HL-60/S4 treated with phorbol 12-myristate 13-acetate at 8.2 ng/mL for 4 days and 3 days (cell line): ENCODE measurements around the gene RFX3.

ENCODE experiments used
- in situ Hi-C: fragments of 300-500 bp; cut with MboI; formaldehyde crosslinking; loops from 2 replicates; pipeline ENCODE4 v1.15.0; 2022; ENCODE audit warnings: low sequenced_read_pairs

RFX3 gene

DNA sequence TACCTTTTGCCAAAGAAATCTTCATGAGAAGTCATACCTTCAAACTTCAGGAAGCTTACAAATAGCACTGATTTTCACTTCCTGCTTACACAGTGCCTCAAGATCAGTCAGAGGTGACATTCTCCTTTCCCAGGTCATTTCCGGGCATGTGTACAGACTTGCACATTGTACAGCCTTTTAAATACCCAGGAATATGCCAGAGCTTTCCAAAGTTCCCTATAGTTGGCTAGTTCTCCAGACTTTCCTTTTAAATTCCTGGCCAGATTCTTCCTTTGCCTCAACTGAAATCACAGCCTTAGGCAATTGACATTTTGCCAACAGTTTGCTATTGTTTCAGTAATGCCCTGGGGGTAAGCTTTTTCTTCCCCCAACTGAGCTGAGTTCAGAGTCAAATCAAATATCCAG lies 47.2 kb downstream of the RFX3 start:
- in situ Hi-C loops = no loop called here

DNA sequence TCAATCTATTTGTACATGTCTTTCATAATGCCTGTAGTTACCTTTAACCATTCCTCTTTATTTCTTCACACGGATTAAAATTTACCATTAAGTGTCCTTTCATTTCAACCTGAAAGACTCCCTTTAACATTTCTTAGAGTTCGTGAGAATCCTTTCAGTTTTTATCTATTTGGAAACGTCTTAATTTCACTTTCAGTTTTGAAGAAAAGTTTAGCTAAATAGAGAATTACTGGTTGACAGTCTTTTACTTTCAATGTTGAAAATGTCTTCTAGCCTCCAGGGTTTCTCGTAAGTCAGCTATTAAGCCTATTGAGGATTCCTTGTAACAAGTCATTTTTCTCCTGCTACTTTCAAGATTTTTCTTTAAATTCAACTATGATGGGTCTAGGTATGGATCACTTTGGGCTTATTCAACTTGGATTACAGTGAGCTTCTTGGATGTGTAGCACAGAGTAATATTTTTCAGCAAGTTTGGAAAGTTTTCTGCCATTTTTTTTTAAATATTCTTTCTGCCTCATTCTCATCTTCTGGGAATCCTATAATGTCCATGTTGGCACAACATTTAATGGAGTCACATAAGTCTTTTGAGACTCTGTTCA lies 48.5 kb downstream of the RFX3 start:
- in situ Hi-C loops = no loop called here

DNA sequence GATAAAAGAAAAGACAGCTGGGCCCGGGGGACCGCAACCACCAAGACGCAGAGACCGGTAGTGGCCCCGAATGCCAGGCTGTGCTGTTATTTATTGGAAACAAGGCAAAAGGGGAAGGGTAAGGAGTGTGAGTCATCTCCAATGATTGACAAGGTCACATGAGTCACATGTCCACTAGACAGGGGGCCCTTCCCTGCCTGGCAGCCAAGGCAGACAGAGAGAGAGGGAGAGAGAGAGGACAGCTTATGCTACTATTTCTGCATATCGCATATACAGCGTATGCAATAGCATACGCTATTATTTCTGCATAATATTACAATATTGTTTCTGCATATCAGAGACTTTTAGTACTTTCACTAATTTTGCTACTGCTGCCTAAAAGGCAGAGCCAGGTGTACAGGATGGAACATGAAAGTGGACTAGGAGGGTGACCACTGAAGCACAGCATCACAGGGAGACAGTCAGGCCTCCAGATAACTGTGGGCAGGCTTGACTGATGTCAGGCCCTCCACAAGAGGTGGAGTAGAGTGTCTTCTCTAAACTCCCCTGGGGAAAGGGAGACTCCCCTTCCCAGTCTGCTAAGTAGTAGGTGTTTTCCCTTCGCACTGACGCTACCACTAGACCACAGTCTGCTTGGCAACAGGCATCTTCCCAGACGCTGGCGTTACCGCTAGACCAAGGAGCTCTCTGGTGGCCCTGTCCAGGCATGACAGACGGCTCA lies 50.3 kb downstream of the RFX3 start:
- in situ Hi-C loops = no loop called here

GRCh38 chr9:3474821-3475220 lies 51.0 kb downstream of the RFX3 start:
- in situ Hi-C loops = no loop called here

DNA sequence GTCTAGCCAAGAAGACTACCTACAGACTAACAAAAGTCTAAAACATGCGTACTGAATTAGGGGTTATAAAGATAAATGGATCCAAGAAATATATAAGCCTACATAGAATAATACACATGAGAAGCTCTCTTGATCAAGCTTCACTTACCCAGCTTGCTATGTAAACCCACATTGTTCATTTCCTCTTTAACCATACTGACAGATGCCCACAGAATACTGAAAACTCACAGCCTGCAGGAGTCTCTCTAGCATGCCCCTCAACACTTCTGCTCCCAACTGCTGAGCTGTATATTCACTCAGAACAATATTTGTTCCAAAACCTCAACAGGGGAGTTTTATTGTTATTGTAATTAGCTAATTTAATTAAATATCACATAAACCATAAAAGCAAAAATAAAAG lies 52.4 kb downstream of the RFX3 start:
- in situ Hi-C loops = no loop called here

DNA sequence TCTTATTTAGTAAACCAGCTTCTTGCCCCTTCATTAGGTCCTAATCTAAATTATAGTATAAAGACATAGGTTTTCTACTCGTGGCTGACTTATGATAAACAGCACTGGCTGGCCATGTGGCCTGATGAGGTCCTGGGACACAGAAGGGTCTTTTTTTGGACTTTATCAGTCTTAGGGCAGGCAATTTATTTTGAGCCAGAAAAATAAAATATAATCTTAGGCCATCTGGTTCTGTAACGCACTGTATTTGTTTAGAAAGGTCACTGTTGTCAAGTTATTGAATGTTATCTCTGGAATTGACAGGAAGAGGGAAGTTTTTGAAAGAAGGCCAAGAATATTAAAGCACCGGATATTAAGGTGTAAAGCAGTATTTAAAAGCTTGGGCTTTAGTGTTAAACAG lies 53.9 kb downstream of the RFX3 start:
- in situ Hi-C loops = no loop called here

- in situ Hi-C loops = no loop called here
Observed at GRCh38 chr9:3468421-3469205, 57.2 kb downstream of the RFX3 start.

DNA sequence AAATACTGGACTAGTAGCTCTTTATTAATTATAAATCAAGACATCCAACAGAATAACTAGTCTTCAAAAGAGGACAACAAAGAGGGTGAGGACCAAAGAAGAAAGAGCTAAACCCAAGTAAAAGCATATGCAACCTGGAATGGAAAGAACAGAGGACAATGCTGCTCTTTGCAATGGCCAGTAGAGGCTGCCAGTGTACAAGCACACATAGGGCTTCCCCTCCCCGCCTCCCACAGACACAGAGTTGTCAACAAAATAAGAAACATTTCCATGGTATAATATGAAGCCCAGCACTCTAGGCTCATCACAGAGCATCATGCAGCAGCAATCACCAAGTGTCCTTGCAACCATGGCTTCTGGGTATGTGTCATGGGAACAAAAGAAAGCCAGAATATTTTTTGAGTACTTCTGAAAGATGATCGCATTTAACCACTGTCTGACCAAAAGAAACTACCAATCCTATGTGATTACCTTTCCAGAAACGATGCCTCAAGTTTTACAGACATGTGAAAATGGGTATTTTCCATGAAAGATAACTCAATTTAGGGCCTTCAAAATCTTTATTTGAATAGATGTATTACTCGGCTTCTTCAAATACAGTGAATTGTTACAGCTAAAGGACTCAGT lies 58.1 kb downstream of the RFX3 start:
- in situ Hi-C loops = no loop called here

DNA sequence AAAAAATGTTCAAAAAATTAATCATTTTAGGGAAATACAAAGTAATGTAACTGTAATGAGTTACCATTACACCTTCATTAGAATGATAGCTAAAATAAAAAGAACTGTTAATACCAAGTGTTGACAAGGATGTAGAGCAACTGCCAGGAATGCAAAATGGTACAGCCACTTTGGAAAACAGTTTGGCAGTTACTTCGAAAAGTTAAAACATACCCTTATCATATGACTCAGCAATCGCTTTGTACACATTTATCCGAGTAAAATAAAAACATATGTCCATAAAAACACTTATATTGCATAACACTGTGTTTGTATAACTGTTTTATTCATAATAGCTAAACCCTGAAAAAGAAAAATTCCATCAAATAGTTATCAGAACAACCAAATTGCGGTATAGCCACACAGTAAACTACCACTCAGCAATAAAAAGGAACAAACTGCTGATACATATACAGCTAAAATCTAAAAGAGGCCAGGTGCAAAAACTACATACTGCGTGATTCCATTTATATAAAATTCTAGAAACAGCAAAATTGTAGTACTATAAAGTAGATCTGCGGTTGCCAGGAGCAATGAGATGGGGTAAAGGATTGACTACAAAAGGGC lies 61.7 kb downstream of the RFX3 start:
- in situ Hi-C loops = no loop called here

GRCh38 chr9:3458806-3459475 lies 66.9 kb downstream of the RFX3 start:
- in situ Hi-C loops = no loop called here

DNA sequence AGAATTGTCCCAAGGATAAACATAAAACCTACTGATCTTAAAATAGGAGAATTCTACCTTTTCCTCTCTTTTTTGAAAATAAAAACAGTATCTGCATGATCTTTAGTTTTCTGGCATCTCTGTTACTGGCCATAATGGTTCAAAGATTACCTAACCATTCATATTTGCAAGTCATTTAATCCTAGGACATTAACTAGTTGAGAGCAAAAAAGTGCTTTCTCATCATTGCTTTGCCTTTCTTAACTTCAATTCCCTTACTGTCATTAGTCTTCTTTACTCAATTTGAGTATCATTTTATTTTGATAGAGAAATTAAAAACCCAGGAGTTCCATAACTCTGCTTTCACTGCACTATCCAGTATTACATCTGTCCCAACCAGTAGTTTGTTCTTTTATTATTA lies 68.6 kb downstream of the RFX3 start:
- in situ Hi-C loops = no loop called here

DNA sequence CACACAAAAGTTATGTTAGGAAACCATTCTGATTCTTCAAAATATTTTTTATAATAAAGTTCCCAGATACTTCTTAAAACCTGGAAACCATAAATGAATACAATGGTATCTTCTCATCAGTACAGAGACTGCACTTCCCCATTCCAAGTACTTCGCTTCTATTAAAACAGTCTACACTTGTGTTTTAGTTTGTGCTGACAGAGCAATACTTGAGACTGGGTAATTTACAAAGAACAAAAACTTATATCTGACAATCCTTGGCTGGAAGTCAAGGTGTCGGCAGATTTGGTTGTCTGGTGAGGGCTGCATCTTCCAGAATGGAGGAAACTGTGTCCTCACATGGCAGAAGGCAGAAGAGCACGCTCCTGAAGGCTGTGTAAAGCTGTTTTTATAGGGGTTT lies 70.1 kb downstream of the RFX3 start:
- in situ Hi-C loops = no loop called here

- in situ Hi-C loops = no loop called here
Observed at GRCh38 chr9:3455094-3455493, 70.7 kb downstream of the RFX3 start.

DNA sequence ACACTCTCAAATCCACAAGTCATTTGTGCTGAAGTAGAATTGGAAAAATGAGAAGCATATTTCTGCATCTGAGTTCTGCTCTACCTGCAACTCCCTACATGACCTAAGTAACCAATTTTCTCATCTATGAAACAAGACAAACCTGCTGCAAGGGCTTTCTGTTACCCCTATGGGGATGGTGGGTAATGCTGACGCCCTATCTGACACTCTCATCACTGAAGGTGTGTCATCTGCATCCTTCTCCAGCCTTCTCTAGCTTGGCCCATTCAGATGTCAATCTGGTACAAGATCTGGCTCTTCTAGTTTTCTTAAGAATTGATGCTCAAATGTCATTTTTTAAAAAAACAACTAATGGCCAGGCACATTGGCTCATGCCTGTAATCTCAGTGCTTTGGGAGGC lies 73.8 kb downstream of the RFX3 start:
- in situ Hi-C loops = no loop called here

GRCh38 chr9:3447788-3448187 lies 78.0 kb downstream of the RFX3 start:
- in situ Hi-C loops = loop anchor here (25.0 kb wide), 1 partner anchor 210 kb away; no protein-coding TSS in a partner anchor

DNA sequence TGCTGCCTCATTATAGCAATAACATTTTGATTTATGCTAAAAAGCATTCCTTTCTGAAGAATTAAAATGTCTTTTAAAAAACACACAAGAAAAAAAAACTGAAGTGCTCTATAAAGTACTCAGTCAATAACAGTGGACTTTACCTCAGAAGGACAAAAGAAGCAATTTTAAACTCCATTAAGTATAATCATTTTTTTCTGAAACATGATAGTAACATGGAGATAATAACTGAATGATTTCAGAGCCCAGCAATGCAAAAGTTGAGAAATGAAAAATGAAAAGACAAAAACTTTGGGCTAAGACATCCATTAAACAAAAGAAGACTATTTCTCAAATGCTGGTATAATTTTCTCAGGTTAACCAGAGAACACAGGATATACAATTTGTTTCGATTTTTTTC lies 78.7 kb downstream of the RFX3 start:
- in situ Hi-C loops = loop anchor here (25.0 kb wide), 1 partner anchor 210 kb away; no protein-coding TSS in a partner anchor

DNA sequence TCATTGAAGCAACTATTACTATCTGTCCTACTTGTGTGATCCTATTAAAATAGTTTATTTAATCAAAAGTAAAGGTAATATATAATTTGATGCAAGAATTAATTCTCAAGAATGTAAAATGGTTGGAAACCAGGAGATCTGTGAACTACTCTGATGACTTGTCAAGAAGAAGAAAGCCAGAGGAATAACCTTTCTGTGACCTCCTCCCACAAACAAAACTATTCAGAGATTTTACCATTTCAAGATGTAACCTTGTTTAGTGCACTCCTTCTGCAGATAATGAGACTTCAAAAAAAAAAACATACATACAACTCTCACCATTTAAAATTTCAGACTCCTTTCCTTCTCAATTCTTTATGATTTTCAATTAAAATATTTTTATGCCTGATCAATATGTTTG lies 79.5 kb downstream of the RFX3 start:
- in situ Hi-C loops = loop anchor here (25.0 kb wide), 1 partner anchor 209 kb away; no protein-coding TSS in a partner anchor

DNA sequence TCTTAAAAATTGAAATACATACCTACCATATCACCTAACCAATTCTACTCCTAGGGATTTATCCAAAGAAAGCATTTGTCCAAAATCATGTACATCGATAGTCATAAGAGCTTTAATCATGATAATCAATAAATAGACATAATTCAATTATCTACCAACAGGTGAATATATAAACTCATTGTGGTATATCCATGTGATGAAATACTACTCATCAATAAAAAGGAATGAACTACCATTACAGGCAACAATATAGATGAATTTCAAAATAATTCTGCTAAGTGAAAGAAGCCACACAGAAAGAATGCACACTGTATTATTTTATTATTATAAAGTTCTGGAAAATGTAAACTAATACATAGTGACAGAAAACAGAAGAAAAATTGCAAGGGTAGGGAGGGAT lies 81.8 kb downstream of the RFX3 start:
- in situ Hi-C loops = loop anchor here (25.0 kb wide), 1 partner anchor 207 kb away; no protein-coding TSS in a partner anchor

GRCh38 chr9:3441197-3441816 lies 84.5 kb downstream of the RFX3 start:
- in situ Hi-C loops = loop anchor here (25.0 kb wide), 1 partner anchor 204 kb away; no protein-coding TSS in a partner anchor
